Measurements from ENCODE around the gene TUBB6.

Gene TUBB6

DNA sequence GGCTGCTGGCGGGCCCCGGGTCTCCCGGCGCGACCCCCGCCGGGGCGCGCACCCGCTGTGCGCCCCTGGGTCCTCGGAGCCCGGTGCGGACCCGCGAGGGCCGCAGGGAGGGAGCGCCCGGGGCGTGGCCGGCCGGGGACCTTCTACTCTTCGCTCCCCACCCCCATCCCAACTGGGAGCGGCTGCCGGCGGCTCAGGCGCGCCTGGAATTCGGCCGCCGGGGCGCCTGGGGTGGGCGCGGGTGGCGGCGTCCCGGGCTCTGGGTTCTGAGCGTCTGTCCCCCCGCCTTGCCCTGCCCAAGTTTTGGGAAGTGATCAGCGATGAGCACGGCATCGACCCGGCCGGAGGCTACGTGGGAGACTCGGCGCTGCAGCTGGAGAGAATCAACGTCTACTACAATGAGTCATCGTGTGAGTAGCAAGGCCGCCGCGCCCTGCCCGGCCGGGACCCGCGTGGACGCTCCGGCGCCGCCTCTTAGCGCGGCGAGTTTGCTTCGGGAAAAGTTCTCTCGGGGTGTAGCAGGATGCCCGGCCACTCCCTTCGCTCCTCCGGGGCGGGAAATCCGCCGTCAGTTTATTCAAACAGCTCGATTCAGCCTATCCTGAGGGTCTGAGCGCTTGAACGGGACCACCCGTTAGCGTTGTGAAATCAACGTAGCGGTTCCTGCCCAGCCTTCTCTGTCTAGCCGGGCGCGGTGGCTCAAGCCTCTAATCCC is 502 bp downstream of the TUBB6 start (continued):
- TF ChIP-seq FEZF1 (tag by site-specific recombination; IDR thresholded peaks at IDR 0.05): no peak
- TF ChIP-seq RBAK (tag by site-specific recombination; IDR thresholded peaks at IDR 0.05): no peak
- TF ChIP-seq ZNF292 (tag by site-specific recombination; IDR thresholded peaks at IDR 0.05; ENCODE audit: borderline replicate concordance, low read depth): no peak
- TF ChIP-seq, protein P1, sequence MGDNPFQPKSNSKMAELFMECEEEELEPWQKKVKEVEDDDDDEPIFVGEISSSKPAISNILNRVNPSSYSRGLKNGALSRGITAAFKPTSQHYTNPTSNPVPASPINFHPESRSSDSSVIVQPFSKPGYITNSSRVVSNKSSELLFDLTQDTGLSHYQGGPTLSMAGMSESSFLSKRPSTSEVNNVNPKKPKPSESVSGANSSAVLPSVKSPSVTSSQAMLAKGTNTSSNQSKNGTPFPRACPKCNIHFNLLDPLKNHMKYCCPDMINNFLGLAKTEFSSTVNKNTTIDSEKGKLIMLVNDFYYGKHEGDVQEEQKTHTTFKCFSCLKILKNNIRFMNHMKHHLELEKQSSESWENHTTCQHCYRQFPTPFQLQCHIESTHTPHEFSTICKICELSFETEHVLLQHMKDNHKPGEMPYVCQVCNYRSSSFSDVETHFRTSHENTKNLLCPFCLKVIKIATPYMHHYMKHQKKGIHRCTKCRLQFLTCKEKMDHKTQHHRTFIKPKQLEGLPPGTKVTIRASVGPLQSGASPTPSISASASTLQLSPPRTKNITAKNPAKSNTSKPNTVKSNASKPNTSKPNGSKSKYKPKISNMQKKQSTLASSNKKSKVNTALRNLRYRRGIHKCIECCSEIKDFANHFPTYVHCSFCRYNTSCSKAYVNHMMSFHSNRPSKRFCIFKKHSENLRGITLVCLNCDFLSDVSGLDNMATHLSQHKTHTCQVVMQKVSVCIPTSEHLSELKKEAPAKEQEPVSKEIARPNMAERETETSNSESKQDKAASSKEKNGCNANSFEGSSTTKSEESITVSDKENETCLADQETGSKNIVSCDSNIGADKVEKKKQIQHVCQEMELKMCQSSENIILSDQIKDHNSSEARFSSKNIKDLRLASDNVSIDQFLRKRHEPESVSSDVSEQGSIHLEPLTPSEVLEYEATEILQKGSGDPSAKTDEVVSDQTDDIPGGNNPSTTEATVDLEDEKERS (tag by site-specific recombination; IDR thresholded peaks at IDR 0.05): no peak
- no peak for TF ChIP-seq ZNF660 (tag by site-specific recombination; IDR thresholded peaks at IDR 0.05)
- TF ChIP-seq ZIC2 (tag by site-specific recombination; IDR thresholded peaks at IDR 0.05): peak; percentile 30; the same call in 1 of the 2 replicates
- peak; percentile 54; the same call in 1 of the 2 replicates for TF ChIP-seq ZNF394 (tag by site-specific recombination; IDR thresholded peaks at IDR 0.05; ENCODE audit: borderline replicate concordance)
- TF ChIP-seq ZBTB21 (tag by site-specific recombination; IDR thresholded peaks at IDR 0.05): no peak
- peak; percentile 49 for TF ChIP-seq PATZ1 (tag by site-specific recombination; IDR thresholded peaks at IDR 0.05)
- TF ChIP-seq ZNF548 (tag by site-specific recombination; IDR thresholded peaks at IDR 0.05): no peak
- TF ChIP-seq KLF9 (tag by site-specific recombination; IDR thresholded peaks at IDR 0.05; ENCODE audit: low read depth): peak; percentile 59; the same call in 1 of the 2 replicates
- TF ChIP-seq ZNF510 (tag by site-specific recombination; IDR thresholded peaks at IDR 0.05; ENCODE audit: insufficient replicate concordance): no peak
- TF ChIP-seq ZBTB20 (tag by site-specific recombination; IDR thresholded peaks at IDR 0.05): peak; percentile 37; the same call in 1 of the 2 replicates
- peak; percentile 16; the same call in 1 of the 2 replicates for TF ChIP-seq ZBTB8A (tag by site-specific recombination; IDR thresholded peaks at IDR 0.05)
- 0 out of 2 replicates have a peak, but pooled peaks have one; percentile 22 for TF ChIP-seq ZNF777 (tag by site-specific recombination; IDR thresholded peaks at IDR 0.05; ENCODE audit: borderline replicate concordance)
- TF ChIP-seq ZBTB48 (tag by site-specific recombination; IDR thresholded peaks at IDR 0.05): no peak
- no peak for TF ChIP-seq ZNF549 (tag by site-specific recombination; IDR thresholded peaks at IDR 0.05)
- TF ChIP-seq, protein P2, sequence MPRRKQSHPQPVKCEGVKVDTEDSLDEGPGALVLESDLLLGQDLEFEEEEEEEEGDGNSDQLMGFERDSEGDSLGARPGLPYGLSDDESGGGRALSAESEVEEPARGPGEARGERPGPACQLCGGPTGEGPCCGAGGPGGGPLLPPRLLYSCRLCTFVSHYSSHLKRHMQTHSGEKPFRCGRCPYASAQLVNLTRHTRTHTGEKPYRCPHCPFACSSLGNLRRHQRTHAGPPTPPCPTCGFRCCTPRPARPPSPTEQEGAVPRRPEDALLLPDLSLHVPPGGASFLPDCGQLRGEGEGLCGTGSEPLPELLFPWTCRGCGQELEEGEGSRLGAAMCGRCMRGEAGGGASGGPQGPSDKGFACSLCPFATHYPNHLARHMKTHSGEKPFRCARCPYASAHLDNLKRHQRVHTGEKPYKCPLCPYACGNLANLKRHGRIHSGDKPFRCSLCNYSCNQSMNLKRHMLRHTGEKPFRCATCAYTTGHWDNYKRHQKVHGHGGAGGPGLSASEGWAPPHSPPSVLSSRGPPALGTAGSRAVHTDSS (tag by site-specific recombination; IDR thresholded peaks at IDR 0.05): no peak
- no peak for TF ChIP-seq ZNF639 (tag by site-specific recombination; IDR thresholded peaks at IDR 0.05)
- peak; percentile 41; the same call in 1 of the 2 replicates for TF ChIP-seq ZNF76 (tag by site-specific recombination; IDR thresholded peaks at IDR 0.05; ENCODE audit: borderline replicate concordance, low read depth)
- TF ChIP-seq ZNF214 (tag by site-specific recombination; IDR thresholded peaks at IDR 0.05; ENCODE audit: borderline replicate concordance): no peak
- TF ChIP-seq ATF2 (tag by site-specific recombination; IDR thresholded peaks at IDR 0.05; ENCODE audit: low read depth): no peak
- TF ChIP-seq YY1 (tag by site-specific recombination; IDR thresholded peaks at IDR 0.05): no peak
- TF ChIP-seq SCRT1 (tag by site-specific recombination; IDR thresholded peaks at IDR 0.05; ENCODE audit: borderline replicate concordance): no peak
- TF ChIP-seq ELK4 (IDR thresholded peaks at IDR 0.05; ENCODE audit: borderline replicate concordance, low read depth, low read length): no peak
- TF ChIP-seq ZBTB7A (tag by site-specific recombination; IDR thresholded peaks at IDR 0.05; ENCODE audit: low read depth): no peak
- no peak for TF ChIP-seq ZNF623 (tag by site-specific recombination; IDR thresholded peaks at IDR 0.05)
